Measurements from ENCODE around the gene OSER1. TPM values are rescaled to one million over a fixed set of nuclear protein-coding genes. Genes with fewer than 3 reads are reported as not detected.

OSER1 gene
- 21.4 to 24.3 TPM (median 21.8 TPM) in 3 replicates for total RNA-seq (2021)
- percentile 93 among the genes with signal in this experiment for Bru-seq, nascent RNA
- long read RNA-seq, experiment 1, transcript OSER1-201 (4 exons, 1,572 nt): major isoform, 118 of 137 reads
- long read RNA-seq, experiment 1, partial matches to known transcripts: 12 of 137 reads
- long read RNA-seq, experiment 1, other reads (novel, unspliced or antisense): 7 of 137 reads
- long read RNA-seq, experiment 2, transcript OSER1-201 (4 exons, 1,572 nt): major isoform, 27 of 46 reads
- long read RNA-seq, experiment 2, partial matches to known transcripts: 8 of 46 reads
- long read RNA-seq, experiment 2, other reads (novel, unspliced or antisense): 11 of 46 reads
- long read RNA-seq, experiment 3, transcript OSER1-201 (4 exons, 1,572 nt): major isoform, 199 of 223 reads
- long read RNA-seq, experiment 3, partial matches to known transcripts: 5 of 223 reads
- long read RNA-seq, experiment 3, other reads (novel, unspliced or antisense): 19 of 223 reads

GRCh38 chr20:44210406-44211176 is at the start of gene OSER1:
Gene OSER1, minus strand, starts transcription at chr20:44210771. Its CDS starts 3,814 bp downstream, at chr20:44206957.
- Mint-ChIP-seq H3K9me3 (no peaks in the 10 kb centered on the region), H3K4me3 (peak within 1 kb of the TSS; percentile 100), H3K36me3 (peaks cover 9% of the 10 kb centered on the region), H3K27ac (peak within 1 kb of the TSS; percentile 100), H3K4me1 (peaks cover 46% of the 10 kb centered on the region), H3K27me3 (ENCODE audit: low read depth) (no peaks in the 10 kb centered on the region)
- POLR2A ChIA-PET: interaction anchor here (0.7 to 1.5 kb wide), 4 partner anchors 8 to 73 kb away, joined by 3 to 5 read pairs (median 4); no protein-coding TSS in a partner anchor
- DNase-seq (ENCODE audit: low spot score) (peak; percentile 96), ATAC-seq (peak; percentile 84)
- CTCF ChIA-PET: interaction anchor here (1.0 to 2.5 kb wide), 5 partner anchors 12 to 178 kb away, joined by 4 to 6 read pairs (median 5); partner anchors contain the start of genes FITM2 and GDAP1L1
- no peak for TF ChIP-seq SOX15 (CRISPR knock-in tag; IDR thresholded peaks at IDR 0.05)
- no peak for TF ChIP-seq ZNF317 (CRISPR knock-in tag; IDR thresholded peaks at IDR 0.05; ENCODE audit: borderline replicate concordance, low read depth)
- no peak for TF ChIP-seq NR1H2 (CRISPR knock-in tag; IDR thresholded peaks at IDR 0.05)
- TF ChIP-seq, protein P1, sequence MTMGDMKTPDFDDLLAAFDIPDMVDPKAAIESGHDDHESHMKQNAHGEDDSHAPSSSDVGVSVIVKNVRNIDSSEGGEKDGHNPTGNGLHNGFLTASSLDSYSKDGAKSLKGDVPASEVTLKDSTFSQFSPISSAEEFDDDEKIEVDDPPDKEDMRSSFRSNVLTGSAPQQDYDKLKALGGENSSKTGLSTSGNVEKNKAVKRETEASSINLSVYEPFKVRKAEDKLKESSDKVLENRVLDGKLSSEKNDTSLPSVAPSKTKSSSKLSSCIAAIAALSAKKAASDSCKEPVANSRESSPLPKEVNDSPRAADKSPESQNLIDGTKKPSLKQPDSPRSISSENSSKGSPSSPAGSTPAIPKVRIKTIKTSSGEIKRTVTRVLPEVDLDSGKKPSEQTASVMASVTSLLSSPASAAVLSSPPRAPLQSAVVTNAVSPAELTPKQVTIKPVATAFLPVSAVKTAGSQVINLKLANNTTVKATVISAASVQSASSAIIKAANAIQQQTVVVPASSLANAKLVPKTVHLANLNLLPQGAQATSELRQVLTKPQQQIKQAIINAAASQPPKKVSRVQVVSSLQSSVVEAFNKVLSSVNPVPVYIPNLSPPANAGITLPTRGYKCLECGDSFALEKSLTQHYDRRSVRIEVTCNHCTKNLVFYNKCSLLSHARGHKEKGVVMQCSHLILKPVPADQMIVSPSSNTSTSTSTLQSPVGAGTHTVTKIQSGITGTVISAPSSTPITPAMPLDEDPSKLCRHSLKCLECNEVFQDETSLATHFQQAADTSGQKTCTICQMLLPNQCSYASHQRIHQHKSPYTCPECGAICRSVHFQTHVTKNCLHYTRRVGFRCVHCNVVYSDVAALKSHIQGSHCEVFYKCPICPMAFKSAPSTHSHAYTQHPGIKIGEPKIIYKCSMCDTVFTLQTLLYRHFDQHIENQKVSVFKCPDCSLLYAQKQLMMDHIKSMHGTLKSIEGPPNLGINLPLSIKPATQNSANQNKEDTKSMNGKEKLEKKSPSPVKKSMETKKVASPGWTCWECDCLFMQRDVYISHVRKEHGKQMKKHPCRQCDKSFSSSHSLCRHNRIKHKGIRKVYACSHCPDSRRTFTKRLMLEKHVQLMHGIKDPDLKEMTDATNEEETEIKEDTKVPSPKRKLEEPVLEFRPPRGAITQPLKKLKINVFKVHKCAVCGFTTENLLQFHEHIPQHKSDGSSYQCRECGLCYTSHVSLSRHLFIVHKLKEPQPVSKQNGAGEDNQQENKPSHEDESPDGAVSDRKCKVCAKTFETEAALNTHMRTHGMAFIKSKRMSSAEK (CRISPR knock-in tag; IDR thresholded peaks at IDR 0.05; ENCODE audit: borderline replicate concordance): no peak
- no peak for TF ChIP-seq E2F1 (CRISPR knock-in tag; IDR thresholded peaks at IDR 0.05)
- no peak for TF ChIP-seq SMAD3 (CRISPR knock-in tag; IDR thresholded peaks at IDR 0.05; ENCODE audit: borderline replicate concordance)
- TF ChIP-seq SMAD4 (CRISPR knock-in tag; IDR thresholded peaks at IDR 0.05): no peak
- no peak for TF ChIP-seq ATF6 (CRISPR knock-in tag; IDR thresholded peaks at IDR 0.05)
- TF ChIP-seq, protein P2, sequence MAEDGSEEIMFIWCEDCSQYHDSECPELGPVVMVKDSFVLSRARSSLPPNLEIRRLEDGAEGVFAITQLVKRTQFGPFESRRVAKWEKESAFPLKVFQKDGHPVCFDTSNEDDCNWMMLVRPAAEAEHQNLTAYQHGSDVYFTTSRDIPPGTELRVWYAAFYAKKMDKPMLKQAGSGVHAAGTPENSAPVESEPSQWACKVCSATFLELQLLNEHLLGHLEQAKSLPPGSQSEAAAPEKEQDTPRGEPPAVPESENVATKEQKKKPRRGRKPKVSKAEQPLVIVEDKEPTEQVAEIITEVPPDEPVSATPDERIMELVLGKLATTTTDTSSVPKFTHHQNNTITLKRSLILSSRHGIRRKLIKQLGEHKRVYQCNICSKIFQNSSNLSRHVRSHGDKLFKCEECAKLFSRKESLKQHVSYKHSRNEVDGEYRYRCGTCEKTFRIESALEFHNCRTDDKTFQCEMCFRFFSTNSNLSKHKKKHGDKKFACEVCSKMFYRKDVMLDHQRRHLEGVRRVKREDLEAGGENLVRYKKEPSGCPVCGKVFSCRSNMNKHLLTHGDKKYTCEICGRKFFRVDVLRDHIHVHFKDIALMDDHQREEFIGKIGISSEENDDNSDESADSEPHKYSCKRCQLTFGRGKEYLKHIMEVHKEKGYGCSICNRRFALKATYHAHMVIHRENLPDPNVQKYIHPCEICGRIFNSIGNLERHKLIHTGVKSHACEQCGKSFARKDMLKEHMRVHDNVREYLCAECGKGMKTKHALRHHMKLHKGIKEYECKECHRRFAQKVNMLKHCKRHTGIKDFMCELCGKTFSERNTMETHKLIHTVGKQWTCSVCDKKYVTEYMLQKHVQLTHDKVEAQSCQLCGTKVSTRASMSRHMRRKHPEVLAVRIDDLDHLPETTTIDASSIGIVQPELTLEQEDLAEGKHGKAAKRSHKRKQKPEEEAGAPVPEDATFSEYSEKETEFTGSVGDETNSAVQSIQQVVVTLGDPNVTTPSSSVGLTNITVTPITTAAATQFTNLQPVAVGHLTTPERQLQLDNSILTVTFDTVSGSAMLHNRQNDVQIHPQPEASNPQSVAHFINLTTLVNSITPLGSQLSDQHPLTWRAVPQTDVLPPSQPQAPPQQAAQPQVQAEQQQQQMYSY (CRISPR knock-in tag; IDR thresholded peaks at IDR 0.05): no peak
- no peak for TF ChIP-seq ZNF396 (CRISPR knock-in tag; IDR thresholded peaks at IDR 0.05; ENCODE audit: borderline replicate concordance)
- TF ChIP-seq, protein P3, sequence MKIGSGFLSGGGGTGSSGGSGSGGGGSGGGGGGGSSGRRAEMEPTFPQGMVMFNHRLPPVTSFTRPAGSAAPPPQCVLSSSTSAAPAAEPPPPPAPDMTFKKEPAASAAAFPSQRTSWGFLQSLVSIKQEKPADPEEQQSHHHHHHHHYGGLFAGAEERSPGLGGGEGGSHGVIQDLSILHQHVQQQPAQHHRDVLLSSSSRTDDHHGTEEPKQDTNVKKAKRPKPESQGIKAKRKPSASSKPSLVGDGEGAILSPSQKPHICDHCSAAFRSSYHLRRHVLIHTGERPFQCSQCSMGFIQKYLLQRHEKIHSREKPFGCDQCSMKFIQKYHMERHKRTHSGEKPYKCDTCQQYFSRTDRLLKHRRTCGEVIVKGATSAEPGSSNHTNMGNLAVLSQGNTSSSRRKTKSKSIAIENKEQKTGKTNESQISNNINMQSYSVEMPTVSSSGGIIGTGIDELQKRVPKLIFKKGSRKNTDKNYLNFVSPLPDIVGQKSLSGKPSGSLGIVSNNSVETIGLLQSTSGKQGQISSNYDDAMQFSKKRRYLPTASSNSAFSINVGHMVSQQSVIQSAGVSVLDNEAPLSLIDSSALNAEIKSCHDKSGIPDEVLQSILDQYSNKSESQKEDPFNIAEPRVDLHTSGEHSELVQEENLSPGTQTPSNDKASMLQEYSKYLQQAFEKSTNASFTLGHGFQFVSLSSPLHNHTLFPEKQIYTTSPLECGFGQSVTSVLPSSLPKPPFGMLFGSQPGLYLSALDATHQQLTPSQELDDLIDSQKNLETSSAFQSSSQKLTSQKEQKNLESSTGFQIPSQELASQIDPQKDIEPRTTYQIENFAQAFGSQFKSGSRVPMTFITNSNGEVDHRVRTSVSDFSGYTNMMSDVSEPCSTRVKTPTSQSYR (CRISPR knock-in tag; IDR thresholded peaks at IDR 0.05): no peak
- no peak for TF ChIP-seq EMX1 (CRISPR knock-in tag; IDR thresholded peaks at IDR 0.05)
- TF ChIP-seq JAZF1 (CRISPR knock-in tag; IDR thresholded peaks at IDR 0.05): no peak
- TF ChIP-seq ZNF263 (CRISPR knock-in tag; IDR thresholded peaks at IDR 0.05; ENCODE audit: low read depth): no peak
- TF ChIP-seq, protein P4, sequence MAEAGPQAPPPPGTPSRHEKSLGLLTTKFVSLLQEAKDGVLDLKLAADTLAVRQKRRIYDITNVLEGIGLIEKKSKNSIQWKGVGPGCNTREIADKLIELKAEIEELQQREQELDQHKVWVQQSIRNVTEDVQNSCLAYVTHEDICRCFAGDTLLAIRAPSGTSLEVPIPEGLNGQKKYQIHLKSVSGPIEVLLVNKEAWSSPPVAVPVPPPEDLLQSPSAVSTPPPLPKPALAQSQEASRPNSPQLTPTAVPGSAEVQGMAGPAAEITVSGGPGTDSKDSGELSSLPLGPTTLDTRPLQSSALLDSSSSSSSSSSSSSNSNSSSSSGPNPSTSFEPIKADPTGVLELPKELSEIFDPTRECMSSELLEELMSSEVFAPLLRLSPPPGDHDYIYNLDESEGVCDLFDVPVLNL (CRISPR knock-in tag; IDR thresholded peaks at IDR 0.05; ENCODE audit: borderline replicate concordance, low read depth): no peak
- TF ChIP-seq NR2C2 (CRISPR knock-in tag; IDR thresholded peaks at IDR 0.05): peak; percentile 17; the same call in 1 of the 2 replicates
- no peak for TF ChIP-seq PRRX2 (CRISPR knock-in tag; IDR thresholded peaks at IDR 0.05)
- no peak for TF ChIP-seq HMGA2 (CRISPR knock-in tag; IDR thresholded peaks at IDR 0.05)
- no peak for TF ChIP-seq TEAD4 (CRISPR knock-in tag; IDR thresholded peaks at IDR 0.05)
- no peak for TF ChIP-seq ZNF671 (CRISPR knock-in tag; IDR thresholded peaks at IDR 0.05)
